ENCODE data around the gene ABHD15. TPM values are rescaled to one million over a fixed set of nuclear protein-coding genes. Genes with fewer than 3 reads are reported as not detected.

Gene ABHD15
- total and polyA plus RNA-seq, 2 donors (not counting 3 experiments of a cell fraction or from before 2014, with no cell fraction given) = 3.8 to 5.6 TPM

DNA sequence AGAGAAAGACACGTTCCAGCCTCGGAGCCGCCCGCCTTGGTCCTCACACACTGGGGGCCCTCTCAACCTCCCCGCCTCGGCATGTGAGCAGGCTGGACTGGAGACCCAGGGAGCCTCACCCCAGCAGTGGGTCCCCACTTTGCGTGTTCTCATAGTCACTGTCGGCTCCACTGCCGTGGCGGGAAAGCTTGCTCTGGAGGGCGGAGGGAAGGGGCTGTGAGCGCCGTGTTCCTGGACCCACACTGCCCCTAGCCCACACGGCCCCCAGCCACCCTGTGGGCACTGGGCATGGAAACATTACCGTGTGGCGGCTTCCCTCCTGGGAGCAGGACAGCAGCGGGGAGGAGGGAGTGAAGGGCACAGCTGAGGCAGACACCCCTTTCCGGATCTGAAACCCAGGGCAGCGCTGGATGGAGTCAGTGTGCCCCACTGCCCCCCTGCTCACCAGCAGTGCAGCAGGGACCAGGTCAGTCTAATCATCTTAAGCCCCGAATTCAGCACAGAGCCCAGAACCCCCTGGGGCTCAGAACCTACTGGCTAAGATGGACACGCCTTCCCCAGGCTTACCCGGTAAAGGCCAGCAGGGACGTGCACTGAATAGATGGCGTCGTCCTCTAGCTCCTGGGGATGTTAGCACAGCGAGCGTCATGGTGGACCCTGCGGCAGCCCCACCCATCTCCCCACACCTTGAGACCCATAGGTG lies 8.8 kb upstream of the ABHD15 start:
- no peak overlapping the region for H3K4me3 ChIP-seq (replicated peaks in 1 of 3; ENCODE audit: insufficient read depth in 1 of 3, low read depth in 1 of 3, low read length in 3 of 3)
- TF ChIP-seq POLR2A (IDR thresholded peaks at IDR 0.05; ENCODE audit: low read depth, low read length) (no peak), JUN (IDR thresholded peaks at IDR 0.05; ENCODE audit: borderline replicate concordance, insufficient read depth, insufficient read length, low read depth) (no peak), FOS (IDR thresholded peaks at IDR 0.05; ENCODE audit: borderline replicate concordance, insufficient read depth, low read length) (no peak), GATA2 (IDR thresholded peaks at IDR 0.05; ENCODE audit: insufficient read depth, insufficient read length, low read depth, low read length) (no peak), POLR2AphosphoS5 (IDR thresholded peaks at IDR 0.05; ENCODE audit: insufficient read depth, low read depth, low read length) (no peak), MYC (IDR thresholded peaks at IDR 0.05; ENCODE audit: low read depth, low read length) (no peak), EZH2 (IDR thresholded peaks at IDR 0.05; ENCODE audit: borderline replicate concordance, low read depth, low read length, severe bottlenecking) (no peak)
- TF ChIP-seq, protein P1, sequence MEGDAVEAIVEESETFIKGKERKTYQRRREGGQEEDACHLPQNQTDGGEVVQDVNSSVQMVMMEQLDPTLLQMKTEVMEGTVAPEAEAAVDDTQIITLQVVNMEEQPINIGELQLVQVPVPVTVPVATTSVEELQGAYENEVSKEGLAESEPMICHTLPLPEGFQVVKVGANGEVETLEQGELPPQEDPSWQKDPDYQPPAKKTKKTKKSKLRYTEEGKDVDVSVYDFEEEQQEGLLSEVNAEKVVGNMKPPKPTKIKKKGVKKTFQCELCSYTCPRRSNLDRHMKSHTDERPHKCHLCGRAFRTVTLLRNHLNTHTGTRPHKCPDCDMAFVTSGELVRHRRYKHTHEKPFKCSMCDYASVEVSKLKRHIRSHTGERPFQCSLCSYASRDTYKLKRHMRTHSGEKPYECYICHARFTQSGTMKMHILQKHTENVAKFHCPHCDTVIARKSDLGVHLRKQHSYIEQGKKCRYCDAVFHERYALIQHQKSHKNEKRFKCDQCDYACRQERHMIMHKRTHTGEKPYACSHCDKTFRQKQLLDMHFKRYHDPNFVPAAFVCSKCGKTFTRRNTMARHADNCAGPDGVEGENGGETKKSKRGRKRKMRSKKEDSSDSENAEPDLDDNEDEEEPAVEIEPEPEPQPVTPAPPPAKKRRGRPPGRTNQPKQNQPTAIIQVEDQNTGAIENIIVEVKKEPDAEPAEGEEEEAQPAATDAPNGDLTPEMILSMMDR (IDR thresholded peaks at IDR 0.05; ENCODE audit: extremely low read depth in 1 of 2, insufficient read depth in 1 of 2, low read depth in 1 of 2, low read length in 2 of 2) = no peak
- TF ChIP-seq, protein P2, sequence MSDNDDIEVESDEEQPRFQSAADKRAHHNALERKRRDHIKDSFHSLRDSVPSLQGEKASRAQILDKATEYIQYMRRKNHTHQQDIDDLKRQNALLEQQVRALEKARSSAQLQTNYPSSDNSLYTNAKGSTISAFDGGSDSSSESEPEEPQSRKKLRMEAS (IDR thresholded peaks at IDR 0.05; ENCODE audit: insufficient read depth, insufficient read length) = no peak
- H3K27me3 ChIP-seq (ENCODE audit: control insufficient read depth in 2 of 2, insufficient read depth in 2 of 2, low read length in 2 of 2) = no peaks in the 10 kb centered on the region
- H3K9ac ChIP-seq (replicated peaks; ENCODE audit: extremely low read depth, insufficient read depth, low read length) = no peak overlapping the region
- ChIA-PET CTCF (interaction anchor here (1.4 to 9.4 kb wide), 6 partner anchors 17 to 518 kb away, joined by 4 to 152 read pairs (median 8); partner anchors contain the start of gene ANKRD13B), POLR2A (interaction anchor here (0.6 kb wide), 1 partner anchor 16 kb away, joined by 3 read pairs; no protein-coding TSS in a partner anchor)
- no peaks in the 10 kb centered on the region for H4K20me1 ChIP-seq (replicated peaks; ENCODE audit: control insufficient read depth, extremely low read depth, insufficient read depth, low read length)
- H3K79me2 ChIP-seq (ENCODE audit: control insufficient read depth, insufficient read depth, low read length) = peaks cover 3% of the 10 kb centered on the region
- H2AFZ ChIP-seq (ENCODE audit: low read depth, low read length) = no peak overlapping the region
- no peaks in the 10 kb centered on the region for H3K9me3 ChIP-seq (replicated peaks; ENCODE audit: control insufficient read depth, insufficient read depth, low read length)
- no TSS peak for BruUV-seq (replicated peaks)
- no peaks in the 10 kb centered on the region for H3K9me1 ChIP-seq (replicated peaks; ENCODE audit: control insufficient read depth, extremely low read depth, insufficient read depth, low read length)
- intact Hi-C loops (cut with micrococcal nuclease) (no loop called here), dilution Hi-C loops (cut with MboI; ENCODE audit: extremely low pct_ligation_motif_present, low sequenced_read_pairs) (no loop called here)
- DNase-seq (ENCODE audit: low read depth, low spot score) = no peak
- FAIRE-seq = no peak
- no peak overlapping the region for H3K27ac ChIP-seq (ENCODE audit: insufficient read depth, low read depth, low read length)
- peaks cover 18 to 53% of the 10 kb centered on the region in 2 experiments for H3K36me3 ChIP-seq (ENCODE audit: control insufficient read depth in 2 of 2, extremely low read depth in 1 of 2, insufficient read depth in 2 of 2, low read length in 2 of 2)
- no peak overlapping the region for H3K4me2 ChIP-seq (ENCODE audit: insufficient read depth, low read length)
- H3K4me1 ChIP-seq (ENCODE audit: control insufficient read depth, extremely low read depth, insufficient read depth, low read length) = peaks cover 3% of the 10 kb centered on the region

Measured in endothelial cell of umbilical vein (primary cell).